OCI-LY7 (cell line): ENCODE measurements around the gene GRID2. TPM values are rescaled to one million over a fixed set of nuclear protein-coding genes. Genes with fewer than 3 reads are reported as not detected.

Source experiments
- BruUV-seq: library from RNA; stranded (reverse); fragments of 400-500 nt; replicated peaks from 2 replicates; lab custom pipeline; 2021; lab: Mats Ljungman, UMichigan
- CTCF ChIA-PET: fragments of 300-600 bp; sonication (Branson Sonifier 250); formaldehyde crosslinking; loops from one replicate; lab custom pipeline; 2022; ENCODE audit warnings: antibody characterized with exemption; ENCODE audit not compliant: unreplicated experiment; lab: Charles Lee
- POLR2A ChIA-PET: fragments of 300-600 bp; sonication (Branson Sonifier 250); formaldehyde crosslinking; loops from one replicate; lab custom pipeline; 2022; ENCODE audit warnings: antibody characterized with exemption; lab: Charles Lee
- DNase-seq: peaks from one replicate; pipeline ENCODE4 v3.0.0-alpha.2; 2015; ENCODE audit warnings: low spot score
- H2AFZ ChIP-seq: fragments of 200-600 bp; sonication (generic), shearing (Covaris generic); 2 replicates; pipeline ENCODE4 v1.6.1; 2014; ENCODE audit warnings: mild to moderate bottlenecking, antibody characterized with exemption, low read length, moderate library complexity
- H3K27ac ChIP-seq: fragments of 200-600 bp; sonication (generic); 2 replicates; pipeline ENCODE4 v1.5.1; 2014; ENCODE audit warnings: mixed run types, low read depth, mild to moderate bottlenecking, moderate library complexity, low read length, inconsistent platforms; ENCODE audit not compliant: poor library complexity, severe bottlenecking
- H3K36me3 ChIP-seq: fragments of 200-600 bp; sonication (generic); 2 replicates; pipeline ENCODE4 v1.6.1; 2014; ENCODE audit warnings: mild to moderate bottlenecking, antibody characterized with exemption, low read length, moderate library complexity, mixed read lengths; ENCODE audit not compliant: insufficient read depth
- H3K4me1 ChIP-seq: fragments of 200-600 bp; sonication (generic); 2 replicates; pipeline ENCODE4 v1.5.1; 2014; ENCODE audit warnings: mild to moderate bottlenecking, low read length; ENCODE audit not compliant: insufficient read depth, poor library complexity, severe bottlenecking
- H3K4me2 ChIP-seq: fragments of 200-600 bp; sonication (generic); 2 replicates; pipeline ENCODE4 v1.6.1; 2014; ENCODE audit warnings: mild to moderate bottlenecking, low read length
- H3K4me3 ChIP-seq: fragments of 200-600 bp; sonication (generic); 2 replicates; pipeline ENCODE4 v1.5.1; 2014; ENCODE audit warnings: mild to moderate bottlenecking, low read depth, low read length; ENCODE audit not compliant: poor library complexity, severe bottlenecking
- H3K79me2 ChIP-seq: fragments of 200-600 bp; sonication (generic); 2 replicates; pipeline ENCODE4 v1.6.1; 2016; ENCODE audit warnings: low read depth, mild to moderate bottlenecking, low read length, moderate library complexity, mixed read lengths; ENCODE audit not compliant: insufficient read depth
- H3K9me2 ChIP-seq: fragments of 200-600 bp; sonication (generic); 2 replicates; pipeline ENCODE4 v1.6.1; 2016; ENCODE audit warnings: mild to moderate bottlenecking, low read length, mixed read lengths; ENCODE audit not compliant: insufficient read depth
- H3K9me3 ChIP-seq: fragments of 200-600 bp; sonication (generic); 2 replicates; pipeline ENCODE4 v1.6.1; 2014; ENCODE audit warnings: mild to moderate bottlenecking, mixed run types, low read length, mixed read lengths
- H4K20me1 ChIP-seq: fragments of 200-600 bp; sonication (generic); 2 replicates; pipeline ENCODE4 v1.6.1; 2014; ENCODE audit warnings: mild to moderate bottlenecking, antibody characterized with exemption, low read length, moderate library complexity, mixed read lengths; ENCODE audit not compliant: insufficient read depth
- CTCF ChIP-seq: fragments of 200-600 bp; sonication (generic); conservative IDR thresholded peaks from 2 replicates; pipeline ENCODE4 v1.5.1; 2014; ENCODE audit warnings: mild to moderate bottlenecking, antibody characterized with exemption, low read length, moderate library complexity, mixed read lengths
- EZH2phosphoT487 ChIP-seq: fragments of 200-600 bp; sonication (generic); IDR thresholded peaks from 2 replicates; pipeline ENCODE4 v1.6.1; 2018; ENCODE audit warnings: low read depth, borderline replicate concordance, mild to moderate bottlenecking, mixed run types, antibody characterized with exemption, low read length, moderate library complexity, mixed read lengths
- intact Hi-C: fragments of 100-400 bp; cut with micrococcal nuclease; formaldehyde crosslinking; loops from one replicate; pipeline ENCODE4 v1.10.0; 2022; ENCODE audit not compliant: unreplicated experiment
- total RNA-seq, 2 experiments: library from RNA; depleted of rRNA in 1 of 2; stranded (reverse); fragments of >200 nt in 1 of 2; shearing (Covaris generic) in 1 of 2; gene quantifications; 2 replicates each; pipeline ENCODE4 v1.2.3, GENCODE V29; 2014 to 2022

Gene GRID2
- total RNA-seq, 2 experiments from 2014 or later = not detected

DNA sequence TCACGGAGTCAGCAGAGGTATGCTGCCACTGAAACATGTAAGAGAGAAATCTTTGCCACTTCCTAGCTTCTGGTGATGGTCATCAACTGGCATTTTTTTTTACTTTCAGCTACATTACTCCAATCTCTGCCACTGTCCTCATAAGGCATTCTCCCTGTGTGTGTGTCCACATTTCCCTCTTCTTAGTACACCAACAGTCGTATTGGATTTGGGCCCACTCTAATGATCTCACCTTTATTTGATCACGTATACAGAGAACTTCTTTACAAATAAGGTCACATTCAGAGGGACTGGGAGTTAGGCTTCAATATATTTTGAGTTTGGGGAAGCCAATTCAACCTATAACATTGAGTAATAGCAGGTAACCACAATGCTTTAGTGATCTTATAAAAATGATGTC is 649.1 kb downstream of the GRID2 start:
- H3K9me2 ChIP-seq = no peaks in the 10 kb centered on the region
- no peaks in the 10 kb centered on the region for H3K4me1 ChIP-seq
- TF ChIP-seq CTCF (no peak), EZH2phosphoT487 (no peak)
- CTCF ChIA-PET = no interaction called here
- no peak overlapping the region for H3K4me3 ChIP-seq
- no peak overlapping the region for H2AFZ ChIP-seq
- H3K79me2 ChIP-seq = no peaks in the 10 kb centered on the region
- no peaks in the 10 kb centered on the region for H4K20me1 ChIP-seq
- POLR2A ChIA-PET = interaction anchor here (0.6 to 1.3 kb wide), 2 partner anchors 15 to 26 kb away, joined by 3 read pairs; no protein-coding TSS in a partner anchor
- no peak for DNase-seq
- no peak overlapping the region for H3K27ac ChIP-seq
- H3K4me2 ChIP-seq = no peak overlapping the region
- intact Hi-C loops = no loop called here
- H3K36me3 ChIP-seq = no peaks in the 10 kb centered on the region
- BruUV-seq = no TSS peak
- H3K9me3 ChIP-seq = no peaks in the 10 kb centered on the region

DNA sequence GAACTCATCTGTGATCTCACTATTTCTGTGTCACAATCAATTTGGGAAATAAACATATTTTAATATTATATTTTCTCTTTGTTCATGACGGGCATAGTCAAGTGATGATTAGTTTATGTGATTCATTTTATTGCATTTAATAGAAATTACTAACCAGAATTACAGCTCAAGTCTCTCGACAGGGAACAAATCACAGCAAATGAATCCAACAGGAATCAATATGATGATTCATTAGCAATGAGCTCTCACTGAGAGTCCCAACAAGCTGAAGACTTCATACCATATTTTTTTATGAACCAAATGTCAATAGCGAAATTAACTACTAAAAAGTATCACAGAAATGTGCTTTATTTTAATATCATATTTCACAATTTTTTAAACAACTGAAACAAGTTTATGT is 649.7 kb downstream of the GRID2 start:
- ChIA-PET CTCF (no interaction called here), POLR2A (interaction anchor here (0.6 to 1.3 kb wide), 2 partner anchors 14 to 26 kb away, joined by 3 read pairs; no protein-coding TSS in a partner anchor)
- Histone ChIP-seq H3K4me2 (no peak overlapping the region), H3K4me3 (no peak overlapping the region), H3K36me3 (no peaks in the 10 kb centered on the region), H3K9me3 (no peaks in the 10 kb centered on the region), H4K20me1 (no peaks in the 10 kb centered on the region), H2AFZ (no peak overlapping the region), H3K27ac (no peak overlapping the region), H3K79me2 (no peaks in the 10 kb centered on the region), H3K4me1 (no peaks in the 10 kb centered on the region), H3K9me2 (no peaks in the 10 kb centered on the region)
- intact Hi-C loops = no loop called here
- BruUV-seq = no TSS peak
- no peak for TF ChIP-seq EZH2phosphoT487
- TF ChIP-seq CTCF = no peak
- DNase-seq = no peak

DNA sequence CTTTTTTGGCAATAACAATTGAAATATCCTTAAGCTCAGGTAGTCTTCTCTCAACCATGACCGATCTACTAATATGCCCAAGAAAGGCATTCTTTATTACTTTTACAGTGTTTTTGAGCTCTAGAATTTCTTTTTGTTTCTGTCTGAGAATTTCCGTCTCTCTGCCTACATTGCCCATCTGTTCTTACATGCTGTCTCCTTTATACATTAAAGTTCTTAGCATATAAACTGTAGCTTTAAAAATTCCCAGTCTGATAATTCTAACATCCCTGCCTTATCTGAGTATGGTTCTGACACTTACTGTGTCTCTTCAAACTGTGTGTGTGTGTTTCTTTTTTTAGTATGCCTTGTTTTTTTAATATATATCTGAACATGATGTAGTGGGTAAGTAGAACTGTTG is 658.1 kb downstream of the GRID2 start:
- Histone ChIP-seq H3K9me3 (no peaks in the 10 kb centered on the region), H3K4me1 (no peaks in the 10 kb centered on the region), H3K79me2 (no peaks in the 10 kb centered on the region), H2AFZ (no peak overlapping the region), H4K20me1 (no peaks in the 10 kb centered on the region), H3K9me2 (no peaks in the 10 kb centered on the region), H3K36me3 (no peaks in the 10 kb centered on the region), H3K4me3 (no peak overlapping the region), H3K4me2 (no peak overlapping the region), H3K27ac (no peak overlapping the region)
- POLR2A ChIA-PET = no interaction called here
- TF ChIP-seq EZH2phosphoT487 (no peak), CTCF (no peak)
- BruUV-seq = no TSS peak
- DNase-seq = no peak
- CTCF ChIA-PET = no interaction called here
- intact Hi-C loops = no loop called here
